ENCODE measurements around the gene KBTBD3.
A peak's percentile ranks its signal among the peaks of the same experiment; 100 is the strongest.

KBTBD3 gene

GRCh38 chr11:106076919-106077608 lies at the start of gene KBTBD3:
KBTBD3 (minus strand) TSS chr11:106077347; CDS start chr11:106059097, 18,250 bp downstream.
- peak; percentile 98 for DNase-seq

GRCh38 chr11:106121570-106122320 lies 44.6 kb upstream of the KBTBD3 start:
- DNase-seq, result no peak

GRCh38 chr11:106105986-106106385 lies 28.8 kb upstream of the KBTBD3 start:
- no peak for DNase-seq

- DNase-seq, result no peak
These were observed 24.7 kb upstream of the KBTBD3 start for GRCh38 chr11:106101819-106102218.

- DNase-seq, result no peak
These were observed 24.2 kb upstream of the KBTBD3 start for GRCh38 chr11:106101370-106101769.

GRCh38 chr11:106098893-106099553 lies 21.9 kb upstream of the KBTBD3 start:
- DNase-seq, result no peak

GRCh38 chr11:106092446-106092845 lies 15.3 kb upstream of the KBTBD3 start:
- DNase-seq, result no peak

- no peak for DNase-seq
These were observed 14.5 kb upstream of the KBTBD3 start for GRCh38 chr11:106091480-106092123.

GRCh38 chr11:106088896-106089295 lies 11.7 kb upstream of the KBTBD3 start:
- DNase-seq, result no peak

GRCh38 chr11:106087815-106088435 lies 10.8 kb upstream of the KBTBD3 start:
- peak; percentile 37 to 53 for DNase-seq

- no peak for DNase-seq
These were observed 9.7 kb upstream of the KBTBD3 start for GRCh38 chr11:106086850-106087249.

GRCh38 chr11:106086135-106086534 lies 9.0 kb upstream of the KBTBD3 start:
- no peak for DNase-seq

- DNase-seq, result no peak
These were observed 4.9 kb upstream of the KBTBD3 start for GRCh38 chr11:106082096-106082495.

GRCh38 chr11:106077609-106078455 lies 685 bp upstream of the KBTBD3 start, which contains the start of gene AASDHPPT:
AASDHPPT (plus strand) TSS chr11:106077662; CDS start chr11:106077711, 49 bp downstream.
- no peak for DNase-seq

GRCh38 chr11:106076171-106076918 lies 802 bp downstream of the KBTBD3 start:
- no peak for DNase-seq

GRCh38 chr11:106072804-106073203 lies 4.3 kb downstream of the KBTBD3 start:
- no peak for DNase-seq

GRCh38 chr11:106070606-106071005 lies 6.5 kb downstream of the KBTBD3 start:
- no peak for DNase-seq

- DNase-seq, result no peak
These were observed 14.1 kb downstream of the KBTBD3 start for GRCh38 chr11:106063009-106063408.

GRCh38 chr11:106061954-106062949 lies 14.9 kb downstream of the KBTBD3 start:
- no peak for DNase-seq
